Caki2 (cell line): ENCODE results near the gene KISS1. TPM values are rescaled to one million over a fixed set of nuclear protein-coding genes. Genes with fewer than 3 reads are reported as not detected.

Experiments used
- DNase-seq: peaks from one replicate; pipeline ENCODE4 v3.0.0-alpha.2; 2015; ENCODE audit warnings: low read depth
- in situ Hi-C: cut with HindIII; loops from 2 replicates; pipeline ENCODE4 v1.10.0; 2016; ENCODE audit warnings: low sequenced_read_pairs, low pct_unique_long_range_greater_than_20kb, mixed read lengths
- total RNA-seq: library from RNA; depleted of rRNA; stranded (reverse); fragments of >200 nt; shearing (Covaris generic); gene quantifications from 2 replicates; pipeline ENCODE4 v1.2.3, GENCODE V29; 2014; ENCODE audit warnings: low replicate concordance; rRNA removed

The KISS1 gene
- total RNA-seq, 1 experiment from 2014 or later: not detected

DNA sequence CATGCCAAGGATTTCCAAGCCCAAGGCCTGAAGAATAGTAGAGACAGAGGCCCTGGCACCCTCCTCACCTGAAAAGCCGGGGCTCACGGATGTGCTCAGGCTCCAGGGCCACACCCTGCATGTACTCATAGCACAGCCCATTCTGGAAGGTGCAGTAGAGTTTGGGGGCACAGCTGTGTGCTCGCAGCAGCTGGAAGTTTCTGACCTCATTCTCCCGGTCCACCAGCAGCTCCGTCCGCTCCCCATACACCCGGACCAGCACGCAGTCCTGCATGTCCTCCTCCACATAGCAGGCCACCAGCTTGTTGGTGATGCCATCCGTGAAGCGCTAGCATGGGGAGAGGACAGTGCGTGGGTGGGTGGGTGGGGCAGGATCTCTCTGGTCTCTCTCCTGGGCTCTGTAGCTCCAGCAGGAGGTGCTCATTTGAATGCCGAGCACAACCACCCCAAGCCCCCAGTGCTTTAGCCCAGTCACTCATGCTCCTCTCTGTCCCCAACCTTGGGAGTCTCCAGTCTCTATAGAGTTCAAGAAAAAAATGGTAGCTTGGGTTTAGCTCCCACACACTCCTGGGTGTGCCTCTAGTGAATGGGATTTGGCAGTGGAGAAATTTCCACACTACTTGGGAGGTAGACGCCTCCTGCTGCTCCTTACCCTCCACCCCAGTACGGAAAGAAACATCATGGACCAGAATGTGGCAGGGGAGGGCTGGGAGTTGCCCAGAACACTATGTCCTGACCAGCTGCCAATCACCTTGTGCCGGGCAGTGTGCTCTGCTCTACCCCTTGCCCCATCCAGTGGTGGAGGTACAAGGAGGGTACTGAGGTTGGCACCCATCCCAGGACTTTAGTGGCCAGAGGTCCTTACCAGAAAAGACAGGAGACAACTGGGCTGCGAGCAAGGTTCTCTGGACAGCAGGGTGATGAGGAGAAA lies 46.4 kb downstream of the KISS1 start:
- DNase-seq: no peak
- in situ Hi-C loops: loop anchor here (25.0 kb wide), 1 partner anchor 288 kb away; the partner anchor contains the start of gene SNRPE

DNA sequence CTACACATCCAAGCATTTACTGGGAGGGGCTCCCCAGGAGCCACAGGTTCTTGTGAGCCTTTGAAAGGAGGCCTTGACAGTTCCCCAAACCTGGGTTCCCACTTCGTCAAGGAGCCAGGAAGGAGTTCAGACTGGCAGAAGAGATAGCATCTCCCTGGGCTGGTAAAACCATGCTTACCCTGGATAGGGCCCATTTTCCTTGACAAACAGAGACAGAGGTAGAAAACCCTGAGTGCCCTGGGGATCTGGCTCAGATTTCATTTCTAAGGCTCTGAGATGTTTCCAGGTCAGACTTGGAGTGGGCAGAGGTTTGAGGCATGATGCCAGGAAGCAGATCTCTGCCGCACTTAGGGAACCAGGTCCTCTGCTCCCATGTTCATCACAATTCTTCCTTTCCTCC lies 47.2 kb downstream of the KISS1 start:
- no peak for DNase-seq
- in situ Hi-C loops: loop anchor here (25.0 kb wide), 1 partner anchor 287 kb away; the partner anchor contains the start of gene SNRPE

DNA sequence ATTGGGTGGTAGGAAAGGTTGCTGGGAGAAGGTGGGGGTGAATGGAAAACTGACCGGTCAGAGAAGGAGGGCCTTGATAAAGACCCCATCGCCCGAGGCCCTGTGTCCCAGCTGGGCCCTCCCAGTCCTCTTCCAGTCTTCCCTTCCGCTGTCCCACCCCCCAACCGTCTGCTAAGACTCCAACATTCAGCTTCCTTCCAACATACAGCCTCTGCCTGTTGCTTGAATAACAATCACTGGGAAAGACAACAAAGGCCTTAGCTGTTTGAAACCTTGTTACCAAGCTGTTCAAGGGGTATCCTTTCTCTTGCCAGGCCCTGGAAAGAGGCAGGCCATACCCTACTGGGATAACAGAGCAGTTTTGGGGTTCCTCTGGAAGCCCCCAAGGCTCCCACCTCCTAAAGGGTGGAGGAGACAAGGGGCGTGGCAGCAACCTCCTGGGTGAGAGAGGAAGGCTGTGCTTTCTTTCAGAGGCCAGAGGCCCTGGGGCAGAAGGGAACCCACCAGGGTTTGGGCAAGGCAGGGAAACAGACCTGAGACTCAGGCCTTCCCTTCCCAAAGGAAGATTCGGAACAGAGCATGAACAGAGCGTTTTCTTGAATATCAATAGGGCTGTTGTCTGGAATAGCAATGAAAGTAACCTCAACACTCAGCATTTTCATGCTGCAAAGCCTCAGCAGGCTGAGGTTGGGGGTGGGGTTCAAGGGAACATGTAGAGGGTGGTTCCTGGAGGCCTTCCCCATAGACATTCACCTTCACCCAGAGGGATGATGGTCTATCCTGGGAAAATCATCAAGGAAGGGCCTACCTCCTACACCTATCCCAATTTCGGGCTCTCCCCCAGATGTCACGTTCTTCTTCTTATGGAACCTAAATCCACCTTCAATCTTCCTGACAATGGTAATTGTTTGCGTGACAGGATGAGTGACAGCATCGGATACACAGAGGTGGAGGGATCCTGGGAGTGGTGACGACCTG lies 48.6 kb downstream of the KISS1 start:
- in situ Hi-C loops: loop anchor here (25.0 kb wide), 1 partner anchor 285 kb away; the partner anchor contains the start of gene SNRPE
- DNase-seq: no peak

DNA sequence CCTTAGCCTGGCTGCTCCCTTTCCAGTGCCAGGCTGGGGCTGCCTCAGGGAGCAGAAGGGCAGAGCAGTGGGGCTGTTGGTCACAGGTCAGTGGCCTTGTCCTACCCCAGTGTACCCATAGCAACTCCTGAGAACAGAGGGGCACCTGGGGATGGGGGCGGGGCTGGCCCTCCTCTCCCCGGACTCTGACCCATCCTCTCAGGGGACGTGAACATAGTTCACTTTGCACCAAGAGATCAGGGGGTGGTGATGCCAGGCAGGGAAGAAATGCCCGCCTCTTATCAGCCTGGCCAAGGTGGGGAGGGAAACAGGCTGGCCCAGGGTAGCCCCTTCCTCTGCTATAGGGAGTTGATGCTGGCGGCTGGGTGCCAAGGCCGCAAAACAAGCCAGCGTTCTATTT lies 49.3 kb downstream of the KISS1 start:
- DNase-seq: no peak
- in situ Hi-C loops: loop anchor here (25.0 kb wide), 1 partner anchor 285 kb away; the partner anchor contains the start of gene SNRPE

DNA sequence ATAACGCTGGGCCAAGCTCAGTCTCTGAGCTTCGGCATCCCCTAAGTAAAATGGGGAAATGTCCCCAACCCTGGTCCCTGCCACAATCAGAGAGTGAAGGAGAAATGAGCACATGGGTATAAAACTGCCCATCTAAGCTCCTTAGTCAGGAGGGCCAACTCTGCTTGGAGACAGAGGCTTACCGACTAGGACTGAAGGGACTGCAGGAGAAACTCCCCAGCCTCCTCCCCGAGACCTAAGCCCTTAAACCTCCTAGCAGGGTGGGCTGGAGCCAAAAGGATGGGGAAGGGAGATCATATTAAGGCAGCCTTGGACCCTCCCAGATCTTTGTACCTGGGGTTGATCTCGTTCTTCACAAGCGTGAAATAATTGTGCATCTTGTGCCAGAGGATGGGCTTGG lies 50.0 kb downstream of the KISS1 start:
- in situ Hi-C loops: loop anchor here (25.0 kb wide), 1 partner anchor 284 kb away; the partner anchor contains the start of gene SNRPE
- DNase-seq: no peak

DNA sequence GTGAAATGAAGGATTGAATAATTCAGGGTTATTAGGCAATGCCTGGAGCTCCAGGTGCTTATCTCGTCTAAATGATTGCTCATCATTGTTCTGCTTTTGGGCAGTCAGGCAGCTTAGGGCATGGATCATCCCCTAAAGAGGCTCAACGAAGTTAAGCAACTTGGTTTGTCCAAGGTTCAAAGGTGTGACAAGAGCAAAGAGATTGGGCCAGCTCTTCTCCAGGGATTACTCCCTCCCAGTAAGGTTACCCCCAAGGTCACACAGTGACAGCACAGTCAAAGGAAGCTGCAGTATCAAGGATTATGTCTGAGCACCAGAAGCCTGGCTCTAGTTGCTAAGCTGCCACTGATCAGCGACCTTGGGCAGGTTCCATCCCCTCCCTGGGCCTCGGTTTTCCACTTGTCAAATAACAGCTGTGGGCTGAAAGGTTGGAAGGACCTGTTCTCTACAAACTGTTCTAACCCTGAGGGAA lies 51.2 kb downstream of the KISS1 start:
- in situ Hi-C loops: loop anchor here (25.0 kb wide), 1 partner anchor 283 kb away; the partner anchor contains the start of gene SNRPE

DNA sequence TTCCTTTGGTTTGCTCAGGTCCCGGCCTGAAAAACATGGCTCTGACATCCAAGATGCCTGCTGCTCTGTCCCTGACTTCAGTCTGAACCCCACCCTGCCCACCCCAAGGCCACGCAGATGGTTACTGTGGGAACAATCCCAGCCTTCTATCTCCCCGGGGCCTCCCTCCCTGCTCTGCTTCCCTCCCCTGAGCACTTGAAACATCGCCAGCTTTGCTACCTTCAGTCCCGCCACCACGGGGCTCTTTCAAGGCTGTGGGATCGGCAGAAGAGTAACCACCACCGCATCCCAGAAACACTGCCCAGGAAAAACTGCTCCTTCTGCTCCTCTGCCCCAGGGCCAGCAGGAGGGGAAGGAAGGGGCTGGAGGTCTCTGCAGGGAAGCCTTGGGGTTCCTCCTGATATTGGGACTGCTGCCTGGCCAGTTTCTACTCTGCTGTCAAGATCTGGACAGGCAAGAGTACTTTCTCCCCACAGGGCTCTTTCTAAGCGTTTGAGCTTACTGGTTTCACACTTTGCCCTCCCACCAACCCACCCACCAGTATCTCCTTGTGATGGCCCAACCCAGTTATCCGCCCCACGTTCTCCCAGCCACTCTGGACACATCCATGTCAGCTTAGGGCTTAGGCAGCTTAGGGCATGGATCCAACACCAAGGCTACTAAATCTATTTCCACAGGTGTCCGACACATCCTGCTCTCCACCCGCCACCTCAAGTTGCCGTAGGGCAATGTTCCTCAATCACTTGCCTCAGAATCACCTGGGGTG lies 52.8 kb downstream of the KISS1 start:
- no peak for DNase-seq
- in situ Hi-C loops: loop anchor here (25.0 kb wide), 1 partner anchor 281 kb away; the partner anchor contains the start of gene SNRPE

More for the DNA sequence above, 51.2 kb downstream of the KISS1 start:
- DNase-seq: no peak

DNA sequence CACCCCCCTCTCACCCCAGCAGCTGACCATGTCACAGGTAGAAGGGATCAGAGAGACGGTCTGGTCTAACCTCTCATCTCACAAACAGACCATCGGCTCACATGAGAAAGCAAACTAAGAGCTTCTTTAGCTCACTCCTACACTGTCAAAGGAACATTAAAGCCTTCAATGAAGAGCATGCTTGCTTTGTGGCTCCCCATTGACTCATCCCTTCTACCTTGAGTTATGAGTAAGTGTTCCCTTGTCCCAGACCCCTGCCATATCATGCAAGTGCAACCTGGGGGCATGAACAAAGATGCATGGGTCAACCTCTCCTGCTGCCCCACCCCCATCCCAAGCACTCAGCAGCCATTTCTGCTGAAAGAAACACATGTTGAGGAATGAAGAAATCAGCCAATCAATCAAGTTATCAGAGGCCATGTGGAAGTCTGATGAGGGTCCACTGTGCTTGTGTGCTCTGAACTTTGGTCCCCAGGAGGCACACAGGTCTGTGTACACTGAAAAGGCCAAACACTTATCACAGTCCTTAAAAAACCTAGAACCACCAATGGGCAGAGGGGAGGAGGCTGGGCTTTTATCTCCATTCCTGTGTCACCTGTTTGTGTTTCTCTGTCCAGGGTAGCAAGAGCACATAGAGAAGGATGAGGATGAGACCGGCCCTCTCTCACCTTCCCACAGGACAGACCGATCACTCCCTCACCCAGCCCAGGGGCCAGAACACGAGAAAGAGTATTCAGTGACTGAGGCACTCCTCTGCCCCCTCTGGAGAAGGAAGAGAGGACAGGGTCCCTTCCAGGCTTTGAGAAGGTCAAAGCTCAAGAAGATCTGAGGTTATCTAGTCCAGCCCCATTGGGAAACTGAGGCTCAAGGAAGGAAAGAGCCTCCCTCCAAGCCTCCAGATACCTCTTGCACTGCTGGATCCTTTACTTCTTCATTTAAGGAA lies 54.0 kb downstream of the KISS1 start:
- in situ Hi-C loops: loop anchor here (25.0 kb wide), 1 partner anchor 280 kb away; the partner anchor contains the start of gene SNRPE

DNA sequence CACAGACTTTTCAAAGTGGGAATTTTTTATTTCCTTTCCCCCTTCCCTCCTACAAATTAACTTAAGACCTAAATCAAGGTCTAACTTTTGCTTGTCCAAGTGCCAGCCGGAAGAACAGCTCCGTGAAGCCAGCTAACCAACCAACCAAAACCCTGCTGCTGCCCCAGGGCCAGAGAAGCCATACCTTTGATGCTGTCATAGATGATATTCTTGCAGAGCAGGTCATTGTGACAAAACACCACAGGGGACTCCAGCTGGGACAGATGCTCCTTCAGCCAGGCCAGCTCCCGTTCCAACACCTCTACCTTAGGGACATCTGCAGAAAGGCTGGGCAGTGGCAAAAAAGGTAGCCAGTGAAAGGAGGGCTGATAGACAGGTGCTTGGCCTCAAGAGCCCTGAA lies 55.2 kb downstream of the KISS1 start:
- DNase-seq: no peak
- in situ Hi-C loops: loop anchor here (25.0 kb wide), 1 partner anchor 279 kb away; the partner anchor contains the start of gene SNRPE

More for the DNA sequence above, 54.0 kb downstream of the KISS1 start:
- no peak for DNase-seq

Other genes starting within 250 kb of the KISS1 start
- 0.06 and 3.4 TPM in 2 replicates for gene SOX13, start 123.4 kb downstream of the KISS1 start, total RNA-seq
- 5.3 and 5.6 TPM in 2 replicates for gene ETNK2, start 44.4 kb downstream of the KISS1 start, total RNA-seq
- gene REN, start 30.2 kb downstream of the KISS1 start, total RNA-seq: not detected in 2 replicates
- 8.5 TPM in 1 of 2 replicates, not detected in the other for gene GOLT1A, start 17.5 kb upstream of the KISS1 start, total RNA-seq
- gene PLEKHA6, start 163.4 kb upstream of the KISS1 start, total RNA-seq: 20.8 and 36.3 TPM in 2 replicates
- 22.6 and 26.1 TPM in 2 replicates for gene PPP1R15B, start 215.3 kb upstream of the KISS1 start, total RNA-seq